Left renal cortex interstitium (tissue), 4 donors: ENCODE data around the gene TBC1D22A. TPM values are rescaled to one million over a fixed set of nuclear protein-coding genes. Genes with fewer than 3 reads are reported as not detected.

Source experiments
- DNase-seq, 4 donors: peaks; one replicate each; pipeline ENCODE4 v3.0.0-alpha.2; 2013; ENCODE audit warnings: low read depth in 4 of 4, low spot score in 2 of 4, missing footprints in 1 of 4
- polyA plus RNA-seq, 4 donors: library from polyadenylated mRNA; unstranded; fragments of 120-200 nt; gene quantifications; one replicate each; pipeline ENCODE4 v1.2.1, GENCODE V29; 2013; ENCODE audit not compliant: insufficient read length in 4 of 4

TBC1D22A gene
- polyA plus RNA-seq, 4 donors = 17.1 to 19.2 (median 18.4) TPM

DNA sequence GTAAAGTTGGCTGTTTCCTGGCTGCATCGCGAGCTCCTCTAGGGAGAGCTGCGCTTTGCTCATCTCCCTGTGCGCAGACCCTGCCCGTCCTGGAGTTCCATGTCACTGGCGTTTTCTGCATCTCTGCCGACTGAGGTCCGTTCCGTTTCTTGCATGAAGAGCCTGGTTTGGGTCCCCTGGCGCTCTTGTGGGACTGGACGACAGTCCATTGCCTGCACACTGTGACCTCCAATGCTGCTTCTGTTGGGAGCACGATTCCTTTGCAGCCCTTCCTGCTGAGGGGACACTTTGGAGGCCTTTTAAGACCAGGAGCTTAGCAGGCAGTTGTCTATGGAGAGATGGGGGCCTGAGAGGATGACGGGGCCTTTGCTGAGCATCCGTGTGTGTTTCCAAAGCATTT, 90.3 kb downstream of the TBC1D22A start:
- DNase-seq = no peak

DNA sequence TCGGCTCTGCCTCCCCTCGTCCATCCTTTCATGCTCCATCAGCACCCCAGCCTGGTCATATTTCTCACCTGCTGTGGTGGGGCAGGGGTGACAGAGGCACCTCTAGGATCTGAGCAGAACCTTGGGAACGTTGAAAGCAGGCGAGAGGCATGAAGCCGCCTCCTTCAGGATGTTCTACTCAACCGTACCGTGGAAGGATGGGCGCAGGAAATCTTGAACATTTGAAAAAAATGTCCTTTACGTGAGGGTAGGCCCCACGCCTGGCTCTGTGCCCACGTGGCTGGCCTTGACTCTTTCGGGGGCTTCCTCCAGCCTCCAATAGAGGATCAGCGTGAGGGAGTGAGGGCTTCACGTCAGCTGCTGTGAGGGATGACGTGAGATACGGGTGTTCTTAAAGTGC, 90.7 kb downstream of the TBC1D22A start:
- DNase-seq = no peak

DNA sequence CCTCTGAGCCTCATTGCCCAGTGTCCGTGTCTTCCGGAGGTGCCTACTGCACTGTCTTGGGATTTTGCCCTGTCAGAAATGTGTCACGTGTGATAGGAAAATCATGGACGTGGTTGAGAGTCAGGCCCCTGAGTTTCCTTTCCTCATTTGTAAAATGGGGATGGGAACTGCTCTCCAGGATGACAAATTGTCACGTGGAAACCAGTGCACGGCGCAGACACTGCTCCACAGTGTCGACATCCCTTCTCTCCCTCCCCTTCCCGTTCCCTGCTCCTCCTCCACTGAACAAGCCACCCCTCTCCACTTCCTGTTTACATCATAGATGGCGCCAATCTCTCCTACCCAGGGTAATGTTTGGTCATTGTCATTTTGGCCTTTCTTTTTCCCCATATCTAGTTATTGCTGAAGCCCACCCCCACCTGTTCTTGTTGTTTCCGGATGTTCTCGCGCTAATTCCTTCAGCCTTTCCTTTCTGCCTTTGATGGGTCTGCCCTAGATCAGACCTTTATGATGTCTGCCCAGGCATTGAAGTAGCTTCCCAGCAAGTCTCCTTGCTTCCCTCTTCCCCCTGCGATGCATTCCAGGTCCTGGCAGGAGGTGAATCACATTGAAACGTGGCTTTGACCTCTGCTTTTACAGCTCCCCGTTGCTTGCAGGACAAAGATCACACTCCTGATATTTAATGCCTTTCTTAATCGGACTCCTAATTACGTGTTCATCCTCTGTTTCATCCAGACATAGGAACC, 91.8 kb downstream of the TBC1D22A start:
- no peak for DNase-seq

DNA sequence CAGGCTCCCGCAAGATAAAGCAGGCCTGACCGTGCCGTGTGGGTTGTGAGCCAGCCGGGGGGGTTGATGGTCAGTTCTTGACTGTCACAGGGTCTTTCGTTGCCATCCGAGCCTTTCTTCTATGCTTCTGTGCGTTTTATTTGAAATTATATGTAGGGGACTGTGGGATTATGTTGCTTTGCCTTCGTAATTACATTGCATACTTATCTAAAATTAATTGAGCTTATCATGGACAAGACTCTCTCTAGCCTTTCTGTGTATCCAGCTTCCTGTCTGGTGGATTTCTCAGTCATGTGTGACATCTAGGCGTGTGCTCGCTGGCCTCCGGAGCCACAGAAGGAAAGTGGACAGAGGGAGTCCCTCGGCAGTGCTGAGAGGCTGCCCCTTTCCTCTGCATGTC, 93.2 kb downstream of the TBC1D22A start:
- DNase-seq = no peak

DNA sequence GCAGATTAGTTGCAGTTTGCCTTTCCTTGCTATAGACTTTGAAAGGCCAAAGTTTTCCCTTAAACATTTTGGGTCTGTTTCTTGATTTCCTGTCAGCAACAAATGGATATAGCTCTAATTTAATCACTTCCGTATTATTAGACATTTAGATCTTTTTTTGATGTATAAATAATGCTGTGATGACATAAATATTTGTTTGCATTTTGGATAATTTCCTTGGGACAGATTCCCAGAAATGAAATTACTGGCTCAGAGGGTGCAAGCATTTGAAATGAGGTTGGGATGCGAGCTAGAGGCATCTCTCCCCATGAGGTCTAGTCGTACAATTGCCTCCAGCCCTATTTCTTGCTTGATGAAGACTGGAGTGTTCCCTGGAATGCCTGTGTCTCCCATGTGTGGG, 94.2 kb downstream of the TBC1D22A start:
- no peak for DNase-seq

DNA sequence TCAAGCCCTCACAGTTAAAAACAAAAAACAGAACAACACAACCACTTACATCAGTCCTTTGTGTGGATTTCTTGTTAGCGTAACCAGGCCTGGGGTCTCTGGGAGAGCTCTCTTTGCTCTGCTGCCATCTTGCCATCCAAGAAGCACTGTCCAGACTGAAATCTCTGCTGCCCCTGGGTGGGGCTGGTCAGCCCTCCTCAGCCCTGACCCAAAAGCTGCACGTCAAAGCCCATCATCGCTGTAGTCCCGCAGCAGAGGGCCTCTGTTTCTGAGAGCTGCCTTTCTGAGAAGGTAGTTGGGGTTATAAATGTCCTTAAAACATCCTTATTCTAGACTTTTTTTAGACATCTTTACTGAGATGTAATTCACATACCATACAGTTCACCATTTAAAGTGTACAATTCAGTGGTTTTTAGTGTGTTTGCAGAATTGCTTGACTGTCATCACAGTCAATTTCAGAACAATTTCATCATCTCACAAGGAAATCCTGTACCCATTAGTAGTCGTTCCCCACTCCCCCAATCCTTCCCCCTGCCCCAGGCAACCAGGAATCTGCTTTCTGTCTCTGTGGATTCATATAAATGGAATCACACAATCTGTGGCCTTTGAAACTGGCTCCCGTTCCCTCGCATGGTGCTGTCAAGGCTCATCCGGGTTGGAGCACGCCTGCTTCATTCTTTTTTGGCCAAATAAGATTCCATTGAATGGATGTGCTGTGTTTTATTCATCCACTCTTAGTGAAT, 94.9 kb downstream of the TBC1D22A start:
- DNase-seq = no peak

DNA sequence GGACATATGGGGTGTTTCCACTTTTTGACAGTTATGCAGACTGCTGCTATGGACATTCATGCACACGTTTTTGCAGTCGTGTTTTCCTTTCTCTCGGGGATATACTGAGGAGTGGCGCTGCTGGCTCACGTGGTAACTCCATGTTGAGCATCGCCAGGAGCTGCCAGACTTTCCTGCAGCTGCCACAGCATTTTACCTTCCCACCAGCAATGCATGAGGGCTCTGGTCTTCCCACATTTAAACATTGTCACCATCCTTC, 95.4 kb downstream of the TBC1D22A start:
- no peak for DNase-seq

DNA sequence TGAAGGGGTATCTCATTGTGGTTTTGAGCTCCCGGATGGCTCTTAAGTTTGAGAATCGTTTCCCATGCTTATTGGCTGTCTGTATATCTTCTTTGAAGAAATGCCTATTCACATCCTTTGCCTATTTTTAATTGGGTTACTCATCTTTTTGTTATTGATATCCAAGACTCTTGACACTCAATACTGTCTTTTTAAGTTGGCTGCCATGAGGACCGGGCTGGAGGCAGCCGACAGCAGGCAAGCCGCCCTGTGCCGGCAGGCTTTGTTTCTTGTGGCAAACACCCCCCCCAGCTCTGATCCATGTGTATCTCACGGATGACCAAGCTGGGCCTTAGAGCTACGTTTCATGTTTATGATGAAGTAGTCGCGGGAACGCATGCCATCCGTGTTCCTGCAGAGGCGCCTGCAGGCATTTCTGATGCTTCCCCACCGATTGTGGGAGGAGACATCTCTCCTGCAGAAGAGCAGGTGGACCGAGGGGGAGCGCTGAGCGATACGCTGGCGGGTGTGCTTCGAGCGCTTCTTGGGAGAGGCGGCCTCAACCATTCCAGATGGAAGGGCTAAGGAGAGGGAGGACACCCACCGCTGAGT, 95.8 kb downstream of the TBC1D22A start:
- DNase-seq = no peak

DNA sequence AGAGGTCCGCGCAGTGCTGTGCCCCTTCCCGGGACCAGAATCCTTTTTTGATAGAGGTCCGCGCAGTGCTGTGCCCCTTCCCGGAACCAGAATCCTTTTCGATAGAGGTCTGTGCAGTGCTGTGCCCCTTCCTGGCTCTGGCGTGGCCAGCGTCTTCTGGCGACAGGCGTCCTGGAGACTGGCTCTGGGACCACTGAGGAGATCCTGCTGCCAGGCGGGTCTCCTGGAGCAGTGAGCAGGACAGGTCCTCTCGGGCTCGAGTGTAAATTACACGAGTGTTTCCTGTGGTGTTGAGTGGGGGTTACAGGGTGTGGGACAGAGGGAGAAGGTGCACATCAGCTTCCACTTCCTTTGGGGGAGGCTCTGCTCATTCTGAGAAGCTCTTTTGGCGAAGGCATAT, 98.1 kb downstream of the TBC1D22A start:
- DNase-seq = no peak

DNA sequence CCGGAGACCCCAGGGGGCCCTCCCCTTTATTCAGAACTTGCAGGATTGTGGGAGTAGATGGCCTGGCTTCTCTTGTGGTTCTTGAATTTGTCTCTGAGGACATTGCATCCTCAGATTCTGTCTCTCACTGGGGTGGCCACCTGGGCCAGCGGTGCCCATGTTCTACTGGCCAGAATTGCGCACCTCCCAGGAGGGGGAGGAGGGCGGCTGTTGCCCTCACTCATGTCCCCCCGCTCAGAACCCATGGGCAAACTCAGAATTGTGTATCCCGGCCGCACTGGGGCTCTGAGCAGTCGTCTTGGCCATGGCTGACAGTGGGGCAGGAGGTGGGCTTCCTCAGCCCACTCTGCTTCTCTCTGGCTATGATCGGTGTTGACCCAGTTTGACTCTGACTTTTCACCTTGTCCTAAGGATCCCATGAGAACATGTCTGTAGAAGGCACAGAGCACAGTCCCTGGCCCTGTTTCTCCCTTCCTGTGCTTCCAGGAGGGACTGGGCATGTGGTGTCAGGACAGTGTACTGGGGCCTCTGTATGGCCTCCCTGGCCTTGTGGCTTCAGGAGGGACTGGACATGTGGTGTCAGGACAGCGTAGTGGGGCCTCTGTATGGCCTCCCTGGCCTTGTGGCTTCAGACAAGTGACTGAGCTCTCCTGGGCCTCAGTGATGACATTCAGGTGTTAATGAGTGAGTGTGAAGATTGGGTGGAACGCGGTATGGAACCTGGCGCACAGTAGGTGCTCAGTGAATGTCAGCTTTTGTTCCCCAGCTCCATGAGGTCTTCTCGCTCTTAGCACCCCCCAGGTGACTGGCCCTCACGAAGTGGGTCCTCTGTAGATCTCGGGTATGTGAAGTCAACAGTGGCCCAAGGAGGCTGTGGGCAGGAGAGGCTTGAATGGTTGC, 99.3 kb downstream of the TBC1D22A start:
- no peak for DNase-seq

DNA sequence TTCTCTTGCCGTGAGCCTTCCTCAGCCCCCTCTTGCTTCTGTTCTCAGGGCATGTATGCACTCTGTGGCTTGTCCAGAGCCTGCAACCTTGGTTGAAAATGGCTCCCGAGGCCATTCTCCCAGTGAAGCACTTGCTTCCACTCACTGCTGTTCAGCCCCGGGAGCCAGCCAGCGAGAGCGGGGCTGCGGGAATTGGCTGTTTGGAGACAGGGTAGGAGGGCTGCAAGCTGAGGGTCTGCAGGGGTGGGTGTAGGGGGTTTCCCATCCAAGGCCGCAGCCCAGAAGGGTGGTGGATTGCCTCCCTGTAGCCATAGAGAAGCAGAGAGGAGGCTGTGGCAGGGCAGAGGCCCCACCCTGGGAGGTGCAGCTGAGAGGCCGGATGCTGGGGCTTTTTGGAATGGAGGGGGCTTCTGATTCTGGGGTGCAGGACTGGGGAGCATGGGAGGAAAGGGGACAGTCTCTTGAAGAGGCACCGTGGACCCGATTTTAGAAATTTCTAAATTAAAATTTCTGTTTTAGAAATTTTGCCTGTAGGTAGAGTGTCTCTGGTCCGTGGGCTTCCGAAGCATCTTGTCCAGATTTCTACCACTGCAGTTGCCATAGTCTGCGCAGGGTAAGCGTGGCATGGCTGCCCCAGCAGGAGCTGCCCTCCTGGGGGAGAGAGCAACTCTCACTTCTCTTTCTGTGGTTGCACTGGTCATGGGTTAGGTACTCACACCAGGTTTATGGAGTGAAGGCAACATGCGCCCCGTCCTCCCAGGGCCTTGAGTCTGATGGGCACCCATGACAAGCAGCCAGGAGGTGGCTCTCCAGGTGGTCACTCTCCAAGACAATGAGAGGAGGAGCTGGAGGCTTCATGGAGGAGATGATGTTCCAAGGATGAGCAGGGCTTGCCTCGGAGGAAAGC, 100.2 kb downstream of the TBC1D22A start:
- no peak for DNase-seq

DNA sequence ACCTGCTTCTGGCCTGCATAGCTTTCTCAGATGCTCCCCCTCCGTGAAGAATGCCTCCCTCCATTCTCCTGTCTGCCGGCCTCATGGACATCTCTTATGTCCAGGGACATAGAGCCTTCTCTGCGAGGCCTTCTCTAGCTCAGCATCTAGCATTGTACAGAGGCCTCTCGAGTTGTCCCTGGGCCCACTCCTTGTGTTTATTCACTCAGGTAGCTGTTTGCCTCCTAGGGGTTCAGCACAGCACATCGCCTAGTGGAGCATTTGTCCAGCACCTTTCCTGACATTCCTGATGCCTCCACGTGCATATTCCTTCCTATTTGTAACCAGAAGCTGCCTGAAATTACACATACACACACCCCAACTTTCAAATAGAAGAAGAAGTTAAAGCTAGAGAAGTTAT, 101.3 kb downstream of the TBC1D22A start:
- no peak for DNase-seq

DNA sequence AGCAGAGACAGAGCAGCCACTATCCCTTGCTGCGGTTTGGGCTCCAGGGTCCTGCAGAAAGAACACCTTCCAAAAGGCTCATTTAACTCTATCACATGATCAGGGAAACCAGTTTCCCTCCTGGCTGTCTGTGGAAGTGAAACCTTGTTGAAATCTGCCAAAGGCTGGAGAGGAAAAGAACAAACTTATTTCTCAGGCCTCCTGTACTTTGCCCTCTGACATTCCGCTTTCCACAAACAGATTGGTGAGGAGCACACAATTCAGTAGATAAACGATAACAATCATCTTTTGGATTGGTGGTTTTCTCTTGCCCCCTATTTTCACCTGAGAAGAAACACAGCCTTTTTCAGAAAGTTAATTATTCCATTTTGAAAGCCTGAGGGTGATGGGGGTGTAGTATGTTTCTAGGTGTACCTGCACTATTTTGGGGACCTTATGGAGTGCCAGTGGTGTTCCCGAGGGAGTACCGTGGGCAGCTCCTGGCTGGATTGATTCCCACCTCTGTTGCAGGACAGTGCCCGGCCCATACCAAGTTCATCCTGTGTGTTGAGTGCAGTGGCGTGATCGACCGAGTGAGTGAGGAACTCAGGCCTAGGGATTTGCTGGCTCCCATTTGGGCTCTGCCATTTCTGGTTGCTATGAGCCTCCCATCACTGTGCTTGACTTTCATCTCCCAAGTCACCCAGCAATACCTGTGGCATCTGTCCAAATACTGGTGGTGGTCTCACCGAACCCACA, 102.0 kb downstream of the TBC1D22A start:
- DNase-seq = no peak

DNA sequence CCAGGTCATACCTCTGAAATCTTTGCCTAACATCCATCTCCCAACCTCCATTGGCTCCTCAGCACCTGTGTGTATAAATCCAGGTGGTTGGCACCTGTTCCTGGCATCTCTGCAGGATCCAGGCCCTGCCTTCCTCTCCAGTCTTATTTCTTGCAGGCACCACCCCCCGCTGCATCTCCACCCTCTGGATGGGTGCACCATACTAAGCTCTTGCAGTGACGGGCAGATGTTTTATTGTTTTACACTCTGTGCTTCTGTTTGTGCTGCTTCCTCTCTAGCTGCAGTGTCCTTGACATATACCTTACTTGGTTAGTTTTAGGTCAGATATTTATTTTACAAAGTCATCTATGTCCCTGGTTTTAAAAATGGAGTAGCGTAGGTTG, 102.6 kb downstream of the TBC1D22A start:
- DNase-seq = no peak

DNA sequence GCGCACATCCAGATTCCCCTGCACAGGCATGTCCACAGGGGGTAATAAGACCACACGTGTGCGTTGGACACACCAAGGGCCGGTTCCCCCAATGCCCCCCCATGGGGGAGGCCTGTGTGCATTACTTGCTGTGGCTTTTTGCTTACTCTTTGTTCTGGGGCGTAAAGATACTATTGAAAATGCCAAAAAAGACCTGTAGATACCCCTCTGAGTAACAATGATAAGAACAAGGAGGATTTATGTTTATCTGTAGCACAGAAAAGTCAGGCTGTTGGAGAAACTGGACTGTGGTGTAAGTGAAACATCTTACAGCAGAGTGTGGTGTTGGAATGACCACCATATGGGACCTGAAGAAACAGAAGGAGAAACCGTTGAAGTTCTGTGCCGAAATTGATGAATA, 103.2 kb downstream of the TBC1D22A start:
- no peak for DNase-seq

DNA sequence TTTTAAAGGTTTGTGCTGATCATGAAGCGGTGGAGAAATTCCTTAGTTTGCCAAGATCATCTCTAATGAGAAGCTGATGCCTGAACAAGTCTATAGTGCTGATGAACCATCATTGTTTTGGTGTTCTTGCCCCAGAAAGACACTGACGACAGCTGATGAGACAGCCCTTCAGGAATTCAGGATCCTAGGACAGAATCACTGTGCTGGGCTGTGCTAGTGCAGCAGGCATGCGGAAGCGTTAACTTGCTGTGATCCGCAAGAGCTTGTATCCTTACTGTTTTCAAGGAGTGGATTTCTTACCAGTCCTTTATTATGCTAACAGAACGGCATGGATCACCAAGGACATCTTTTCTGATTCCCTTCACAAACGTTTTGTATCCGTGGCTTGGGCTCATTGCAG, 104.1 kb downstream of the TBC1D22A start:
- no peak for DNase-seq

DNA sequence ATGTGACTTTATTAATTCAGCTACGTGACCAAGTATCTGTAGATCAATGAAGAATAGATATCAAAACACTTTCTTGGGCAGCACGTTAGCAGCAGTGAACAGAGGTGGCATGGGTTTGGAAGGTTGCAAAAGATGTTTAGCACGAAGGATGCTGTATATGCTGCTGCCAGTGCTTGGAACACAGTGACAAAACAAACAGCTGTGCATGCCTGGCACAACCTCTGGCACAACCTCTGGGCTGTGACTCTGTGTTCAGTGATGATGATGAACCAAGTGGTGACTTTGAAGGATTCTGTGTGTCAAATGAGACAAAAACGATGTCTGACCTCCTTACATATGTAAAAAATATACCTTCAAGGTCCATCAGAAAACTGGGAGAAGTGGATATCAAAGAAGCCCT, 104.7 kb downstream of the TBC1D22A start:
- no peak for DNase-seq

DNA sequence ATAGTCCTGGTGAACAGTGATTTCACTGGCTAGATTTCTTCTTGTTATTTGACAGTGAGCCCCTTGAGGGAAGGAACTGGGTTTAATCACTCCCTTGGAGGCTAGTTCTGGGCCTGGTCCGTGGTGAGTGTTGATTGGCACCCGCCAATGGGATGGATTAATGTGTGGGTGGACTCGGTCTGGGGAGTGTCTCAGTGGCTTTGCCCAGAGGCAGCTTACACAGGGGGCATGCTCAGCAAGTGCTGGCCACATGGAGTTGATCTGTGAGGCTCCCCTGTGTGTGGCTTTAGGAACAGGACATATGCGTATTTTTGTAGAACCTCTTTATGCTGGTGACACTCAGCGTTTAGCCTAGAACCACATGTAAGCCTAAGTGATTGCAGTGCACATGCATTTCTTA, 106.9 kb downstream of the TBC1D22A start:
- DNase-seq = no peak

DNA sequence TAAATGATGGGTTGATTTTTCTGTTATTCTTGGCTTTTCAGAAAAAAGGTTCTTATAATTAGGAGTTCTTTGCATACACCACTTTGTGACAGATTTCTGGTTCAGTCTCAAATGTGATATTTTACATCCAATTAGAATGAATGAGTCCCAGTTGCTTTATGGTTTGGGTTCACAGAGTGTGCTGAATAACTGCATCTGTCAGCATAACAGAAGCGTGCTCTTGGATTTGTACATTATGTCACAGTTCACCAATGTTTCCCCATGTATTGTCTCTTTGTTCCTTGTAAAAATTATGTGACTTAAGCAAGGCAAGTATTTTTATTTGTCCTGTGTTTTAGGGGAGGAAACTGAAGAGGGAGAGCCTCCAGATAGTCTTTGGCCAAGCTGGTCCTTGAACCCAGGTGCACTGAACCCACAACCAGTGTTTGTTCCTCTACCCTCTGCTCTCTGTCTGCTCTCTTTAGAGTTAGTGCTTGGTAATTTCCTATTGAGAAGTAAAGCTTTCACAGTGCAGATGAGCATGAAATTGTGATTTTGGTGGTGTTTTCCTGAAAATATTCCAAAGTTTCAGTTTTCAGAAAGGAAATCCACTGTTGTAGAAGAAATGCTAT, 107.5 kb downstream of the TBC1D22A start:
- DNase-seq = peak in 1 of 4 donors; percentile 28
